GM19240 (cell line): ENCODE data around the gene TRAPPC8.

Experiments
- DNase-seq: peaks from one replicate; pipeline ENCODE4 v3.0.0; 2011; ENCODE audit warnings: low spot score; ENCODE audit not compliant: insufficient read length

Gene TRAPPC8

DNA sequence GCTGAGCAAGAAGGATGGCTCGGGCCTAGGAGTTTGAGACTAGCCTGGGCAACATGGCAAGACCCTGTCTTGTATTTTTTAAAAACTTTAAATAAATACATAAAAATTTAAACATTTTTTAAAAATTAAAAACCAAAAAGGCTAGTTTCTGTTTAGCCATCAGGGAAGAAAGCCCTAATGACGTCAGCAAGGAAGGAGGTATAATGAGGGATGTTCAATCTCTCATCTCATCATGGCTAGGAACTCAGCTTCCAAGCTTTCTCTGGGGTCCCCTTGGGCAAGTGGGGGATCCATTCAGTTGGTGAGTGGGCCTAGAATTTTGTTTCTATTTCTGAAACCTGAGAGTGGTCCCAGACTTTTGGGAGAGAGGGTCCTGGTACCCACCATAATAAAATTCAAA lies 147.2 kb downstream of the TRAPPC8 start:
- DNase-seq, result no peak

GRCh38 chr18:31793531-31793930 lies 149.4 kb downstream of the TRAPPC8 start:
- DNase-seq, result no peak

- no peak for DNase-seq
Observed at GRCh38 chr18:31792580-31792911, 150.4 kb downstream of the TRAPPC8 start.

GRCh38 chr18:31791817-31792579 lies 150.9 kb downstream of the TRAPPC8 start:
- DNase-seq, result peak; percentile 33

DNA sequence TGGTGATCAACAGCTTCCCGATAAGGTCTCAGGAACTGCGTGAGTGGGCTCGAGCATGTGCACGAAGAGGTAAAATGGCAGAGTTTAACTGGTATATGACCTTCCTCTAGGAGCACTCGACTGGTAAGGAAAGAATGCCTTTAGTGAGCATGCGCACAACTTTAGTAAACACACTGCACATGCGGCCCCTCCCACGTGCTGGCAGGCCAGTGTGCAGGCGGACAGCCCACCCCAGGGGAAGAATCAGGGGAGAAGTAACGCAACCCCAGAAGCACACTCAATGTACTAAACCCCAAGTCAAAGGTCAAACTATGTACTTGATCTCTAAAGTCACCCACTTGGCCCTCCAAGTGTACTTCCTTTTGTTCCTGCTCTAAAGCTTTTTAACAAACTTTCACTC lies 153.5 kb downstream of the TRAPPC8 start:
- no peak for DNase-seq

DNA sequence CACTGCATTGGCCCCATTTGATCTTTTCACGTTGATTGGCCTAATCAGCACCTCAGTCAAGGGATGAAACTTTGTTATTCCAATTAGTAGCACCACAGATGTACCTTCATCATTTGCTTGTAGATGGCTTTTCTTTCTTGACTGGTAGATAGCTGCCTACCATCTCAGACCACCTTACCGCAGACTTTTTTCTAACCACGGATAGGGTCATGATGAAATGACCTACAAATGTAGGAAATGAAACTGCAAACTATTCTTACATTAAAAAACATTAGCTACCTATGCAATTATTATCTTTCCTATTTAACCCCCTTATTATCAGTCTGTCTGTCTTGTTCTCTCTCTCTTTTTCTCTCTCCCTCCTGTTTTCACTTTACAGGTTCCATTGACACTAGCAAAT lies 159.9 kb downstream of the TRAPPC8 start:
- no peak for DNase-seq
